HAP-1 (cell line): Measurements from ENCODE around the gene SLC2A5.
"Not testable (repeated sequence)": the region's sequence is repeated elsewhere in the genome, so short reads cannot be mapped to it uniquely, and the experiment has no call there.

Experiments used
- DNase-seq, 2 experiments: peaks; one replicate each; pipeline ENCODE4 v3.0.0-alpha.2; 2016 to 2020; ENCODE audit warnings: low spot score in 2 of 2
- H3K27me3 ChIP-seq: fragments of 250-450 bp; sonication (Bioruptor Pico); 2 replicates; pipeline ENCODE4 v1.5.1; 2020; ENCODE audit warnings: low read depth, mild to moderate bottlenecking, moderate library complexity
- H3K36me3 ChIP-seq: fragments of 250-450 bp; sonication (Bioruptor Pico); replicated peaks from 2 replicates; pipeline ENCODE4 v1.5.1; 2020; ENCODE audit warnings: mild to moderate bottlenecking
- H3K4me1 ChIP-seq: fragments of 250-450 bp; sonication (Bioruptor Pico); 2 replicates; pipeline ENCODE4 v1.5.1; 2020; ENCODE audit warnings: mild to moderate bottlenecking
- H3K4me3 ChIP-seq: fragments of 250-450 bp; sonication (Bioruptor Pico); 2 replicates; pipeline ENCODE4 v1.5.1; 2020; ENCODE audit warnings: mild to moderate bottlenecking, moderate library complexity
- H3K9me3 ChIP-seq: fragments of 250-450 bp; sonication (Bioruptor Pico); 2 replicates; pipeline ENCODE4 v1.5.1; 2020; ENCODE audit warnings: mild to moderate bottlenecking, moderate library complexity
- in situ Hi-C: fragments of 300-500 bp; cut with MboI; formaldehyde crosslinking; loops from 3 replicates; pipeline ENCODE4 v1.14.3; 2020; ENCODE audit warnings: low sequenced_read_pairs, inconsistent platforms, mixed read lengths

Gene SLC2A5

GRCh38 chr1:9009438-9010370 is 59.7 kb downstream of the SLC2A5 start:
- H3K4me3 ChIP-seq = no peak overlapping the region
- H3K27me3 ChIP-seq = no peaks in the 10 kb centered on the region
- DNase-seq = peak in 1 of 2 experiments; percentile 71
- no peaks in the 10 kb centered on the region for H3K36me3 ChIP-seq
- no peaks in the 10 kb centered on the region for H3K9me3 ChIP-seq
- H3K4me1 ChIP-seq = peaks cover 5% of the 10 kb centered on the region; the same call in 1 of the 2 replicates
- in situ Hi-C loops = loop anchor here (5.0 kb wide), 1 partner anchor 98 kb away; no protein-coding TSS in a partner anchor

GRCh38 chr1:9008236-9008635 is 61.2 kb downstream of the SLC2A5 start:
- Histone ChIP-seq H3K36me3 (no peaks in the 10 kb centered on the region), H3K4me1 (peaks cover 6% of the 10 kb centered on the region; the same call in 1 of the 2 replicates), H3K27me3 (no peaks in the 10 kb centered on the region), H3K9me3 (no peaks in the 10 kb centered on the region), H3K4me3 (no peak overlapping the region)
- in situ Hi-C loops = loop anchor here (5.0 kb wide), 1 partner anchor 99 kb away; no protein-coding TSS in a partner anchor
- DNase-seq = no peak

GRCh38 chr1:9006956-9007615 is 62.3 kb downstream of the SLC2A5 start:
- Histone ChIP-seq H3K4me3 (no peak overlapping the region), H3K9me3 (no peaks in the 10 kb centered on the region), H3K27me3 (no peaks in the 10 kb centered on the region), H3K36me3 (no peaks in the 10 kb centered on the region), H3K4me1 (peaks cover 6% of the 10 kb centered on the region; the same call in 1 of the 2 replicates)
- no peak for DNase-seq
- in situ Hi-C loops = loop anchor here (5.0 kb wide), 1 partner anchor 100 kb away; no protein-coding TSS in a partner anchor

DNA sequence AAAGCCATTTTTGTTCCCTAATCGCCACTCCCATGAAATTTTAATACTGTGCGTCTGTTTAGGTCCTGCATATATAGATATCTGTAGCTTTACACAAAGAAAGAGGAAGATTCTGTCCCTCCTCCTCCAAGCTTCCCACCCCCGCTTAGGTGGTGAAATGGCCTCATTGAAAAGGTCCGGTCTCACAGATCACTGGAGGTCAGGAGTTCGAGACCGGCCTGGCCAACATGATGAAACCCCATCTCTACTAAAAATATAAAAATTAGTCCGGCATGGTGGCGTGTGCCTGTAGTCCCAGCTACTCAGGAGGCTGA is 64.1 kb downstream of the SLC2A5 start:
- in situ Hi-C loops = loop anchor here (5.0 kb wide), 1 partner anchor 102 kb away; no protein-coding TSS in a partner anchor
- H3K4me1 ChIP-seq = peaks cover 6% of the 10 kb centered on the region; the same call in 1 of the 2 replicates
- DNase-seq = no peak

DNA sequence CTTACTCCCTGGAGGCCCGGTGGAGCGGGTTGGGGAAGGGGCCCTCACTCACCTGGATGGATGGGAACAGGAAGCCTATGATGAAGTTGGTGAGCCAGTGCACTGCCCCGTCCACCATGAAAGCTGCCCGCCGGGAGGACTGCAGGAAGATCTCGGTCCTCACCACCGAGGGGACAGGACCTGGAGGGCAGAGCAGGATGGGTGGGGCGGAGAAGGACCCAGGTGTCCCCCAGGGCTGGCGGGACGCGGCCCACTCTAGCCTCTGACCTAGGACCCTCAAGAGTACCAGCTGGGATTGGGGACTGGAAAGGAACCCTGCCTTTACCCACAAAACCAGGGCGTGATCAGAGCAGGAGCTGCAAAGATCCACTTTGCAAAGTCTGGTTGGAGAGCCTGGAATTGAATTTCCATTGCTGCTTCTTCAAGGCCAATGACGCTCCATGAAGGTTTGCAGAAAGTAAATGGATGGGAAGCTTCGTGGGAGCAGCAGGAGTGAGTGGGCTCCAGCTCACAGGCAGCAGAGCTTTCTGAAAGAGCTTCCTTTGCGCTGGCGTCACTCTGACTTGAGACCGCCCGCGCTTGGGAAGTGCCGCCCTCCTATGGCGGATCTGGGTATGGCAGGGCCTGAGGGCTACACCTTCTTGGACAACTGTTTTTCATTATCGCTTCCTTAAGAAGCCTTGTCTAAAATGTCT is 64.6 kb downstream of the SLC2A5 start:
- H3K4me1 ChIP-seq = peaks cover 6% of the 10 kb centered on the region; the same call in 1 of the 2 replicates
- H3K4me3 ChIP-seq = no peak overlapping the region
- no peaks in the 10 kb centered on the region for H3K9me3 ChIP-seq
- in situ Hi-C loops = loop anchor here (5.0 kb wide), 1 partner anchor 102 kb away; no protein-coding TSS in a partner anchor
- no peaks in the 10 kb centered on the region for H3K36me3 ChIP-seq
- H3K27me3 ChIP-seq = no peaks in the 10 kb centered on the region
- peak; percentile 76 to 92 for DNase-seq

More for the DNA sequence above, 64.1 kb downstream of the SLC2A5 start:
- H3K36me3 ChIP-seq = no peaks in the 10 kb centered on the region
- no peaks in the 10 kb centered on the region for H3K27me3 ChIP-seq
- no peaks in the 10 kb centered on the region for H3K9me3 ChIP-seq
- H3K4me3 ChIP-seq = no peak overlapping the region

DNA sequence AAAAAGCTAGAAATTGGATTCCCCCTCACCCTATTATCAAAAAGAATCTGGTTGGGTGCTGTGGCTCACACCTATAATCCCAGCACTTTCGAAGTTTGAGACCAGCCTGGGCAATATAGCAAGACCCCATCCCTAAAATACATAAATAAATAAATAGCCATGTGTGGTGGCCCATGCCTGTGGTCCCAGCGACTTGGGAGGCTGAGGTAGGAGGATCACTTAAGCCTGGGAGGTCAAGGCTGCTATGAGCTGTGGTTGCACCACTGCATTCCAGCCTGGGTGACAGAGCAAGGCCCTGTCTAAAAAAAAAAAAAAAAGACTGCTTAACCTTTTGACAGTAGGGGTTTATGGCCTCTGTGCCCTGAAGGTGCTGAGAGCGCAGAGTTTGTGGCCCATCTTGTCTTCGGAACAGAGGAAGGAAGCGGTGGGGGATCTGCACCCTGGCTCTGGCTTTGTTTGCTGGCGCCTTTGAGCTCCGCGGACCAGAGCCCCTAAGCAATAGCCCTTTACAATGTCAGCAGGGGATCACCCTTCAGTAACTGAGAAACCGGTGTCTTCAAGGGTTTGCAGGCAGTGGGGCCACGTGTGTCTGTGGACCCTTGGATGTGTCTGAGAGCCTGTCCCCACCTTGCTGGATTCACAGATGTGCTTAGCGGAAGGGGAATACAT is 65.3 kb downstream of the SLC2A5 start:
- Histone ChIP-seq H3K4me1 (peaks cover 6% of the 10 kb centered on the region; the same call in 1 of the 2 replicates), H3K4me3 (no peak overlapping the region), H3K9me3 (no peaks in the 10 kb centered on the region), H3K27me3 (no peaks in the 10 kb centered on the region), H3K36me3 (no peaks in the 10 kb centered on the region)
- DNase-seq = no peak
- in situ Hi-C loops = no loop called here

DNA sequence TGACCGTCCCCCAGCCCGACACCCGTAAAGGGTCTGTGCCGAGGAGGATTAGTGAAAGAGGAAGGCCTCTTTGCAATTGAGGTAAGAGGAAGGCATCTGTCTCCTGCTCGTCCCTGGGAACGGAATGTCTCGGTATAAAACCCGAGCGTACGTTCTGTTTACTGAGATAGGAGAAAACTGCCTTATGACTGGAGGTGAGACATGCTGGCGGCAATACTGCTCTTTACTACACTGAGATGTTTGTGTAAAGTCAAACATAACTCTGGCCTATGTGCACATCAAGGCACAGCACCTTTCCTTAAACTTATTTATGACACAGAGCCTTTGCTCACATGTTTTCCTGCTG is 67.2 kb downstream of the SLC2A5 start:
- in situ Hi-C loops, DNase-seq: not testable (repeated sequence)

DNA sequence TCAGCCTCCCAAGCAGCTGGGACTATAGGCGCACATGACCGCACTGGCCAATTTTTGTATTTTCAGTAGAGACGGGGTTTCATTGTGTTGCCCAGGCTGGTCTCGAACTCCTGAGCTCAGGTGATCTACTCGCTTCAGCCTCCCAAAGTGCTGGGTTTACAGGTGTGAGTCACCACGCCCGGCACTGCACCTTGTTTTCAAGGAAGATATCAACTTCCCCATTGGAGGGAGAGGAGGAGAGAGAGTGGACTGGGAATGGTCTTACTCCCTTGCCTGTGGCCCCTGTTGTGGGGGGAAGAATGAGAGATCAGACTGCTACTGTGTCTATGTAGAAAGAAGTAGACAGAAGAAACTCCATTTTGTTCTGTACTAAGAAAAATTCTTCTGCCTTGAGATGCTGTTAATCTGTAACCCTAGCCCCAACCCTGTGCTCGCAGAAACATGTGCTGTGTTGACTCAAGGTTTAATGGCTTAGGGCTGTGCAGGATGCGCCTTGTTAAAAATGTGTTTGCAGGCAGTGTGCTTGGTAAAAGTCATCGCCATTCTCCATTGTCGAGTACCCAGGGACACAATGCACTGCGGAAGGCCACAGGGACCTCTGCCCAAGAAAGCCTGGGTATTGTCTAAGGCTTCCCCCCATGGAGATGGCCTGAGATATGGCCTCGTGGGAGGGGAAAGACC is 67.8 kb downstream of the SLC2A5 start:
- in situ Hi-C loops, H3K36me3 ChIP-seq, H3K4me3 ChIP-seq, H3K9me3 ChIP-seq, H3K27me3 ChIP-seq, DNase-seq, H3K4me1 ChIP-seq: not testable (repeated sequence)

More for the DNA sequence above, 67.2 kb downstream of the SLC2A5 start:
- H3K9me3 ChIP-seq, H3K36me3 ChIP-seq, H3K4me3 ChIP-seq, H3K4me1 ChIP-seq, H3K27me3 ChIP-seq: not testable (repeated sequence)

DNA sequence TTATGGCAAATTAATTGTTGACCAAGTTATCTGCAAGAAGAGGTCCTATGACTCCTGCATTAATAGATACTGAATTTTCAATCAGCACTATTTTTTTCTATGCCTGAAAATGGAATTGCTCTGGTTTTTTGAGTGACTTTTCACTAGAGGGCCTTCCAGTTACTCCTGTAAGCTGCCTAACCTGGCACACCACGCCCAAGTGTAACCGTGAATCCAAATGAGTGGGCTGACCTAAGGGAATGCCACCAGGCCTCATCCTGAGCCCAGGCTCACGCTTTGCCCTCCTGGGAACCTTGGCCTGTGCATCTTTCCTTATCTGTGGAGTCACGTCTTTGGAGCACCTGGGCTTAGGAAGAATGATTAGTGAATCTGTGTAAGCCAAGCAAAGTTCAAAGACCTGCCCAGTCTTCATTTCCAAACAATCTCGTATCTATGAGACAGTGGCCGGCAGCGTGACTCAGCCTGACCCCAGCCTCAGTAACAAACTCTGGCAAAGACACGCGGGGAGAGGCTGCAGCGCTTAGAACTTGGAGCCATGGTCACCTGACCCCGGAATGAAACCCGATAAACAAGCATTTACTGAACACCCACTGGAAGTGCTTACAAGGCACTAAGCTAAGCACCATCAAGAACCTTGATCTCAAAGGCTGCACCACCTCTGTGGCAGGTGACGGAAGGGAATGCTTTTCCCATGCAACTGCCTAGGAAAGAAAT is 75.3 kb downstream of the SLC2A5 start:
- DNase-seq, H3K4me1 ChIP-seq, H3K27me3 ChIP-seq, H3K4me3 ChIP-seq, in situ Hi-C loops, H3K9me3 ChIP-seq, H3K36me3 ChIP-seq: not testable (repeated sequence)

GRCh38 chr1:8992936-8993687 is 76.3 kb downstream of the SLC2A5 start:
- no peak for DNase-seq
- in situ Hi-C loops = no loop called here
- Histone ChIP-seq H3K27me3 (no peaks in the 10 kb centered on the region), H3K4me3 (no peak overlapping the region), H3K4me1 (no peaks in the 10 kb centered on the region), H3K9me3 (no peaks in the 10 kb centered on the region), H3K36me3 (no peaks in the 10 kb centered on the region)

DNA sequence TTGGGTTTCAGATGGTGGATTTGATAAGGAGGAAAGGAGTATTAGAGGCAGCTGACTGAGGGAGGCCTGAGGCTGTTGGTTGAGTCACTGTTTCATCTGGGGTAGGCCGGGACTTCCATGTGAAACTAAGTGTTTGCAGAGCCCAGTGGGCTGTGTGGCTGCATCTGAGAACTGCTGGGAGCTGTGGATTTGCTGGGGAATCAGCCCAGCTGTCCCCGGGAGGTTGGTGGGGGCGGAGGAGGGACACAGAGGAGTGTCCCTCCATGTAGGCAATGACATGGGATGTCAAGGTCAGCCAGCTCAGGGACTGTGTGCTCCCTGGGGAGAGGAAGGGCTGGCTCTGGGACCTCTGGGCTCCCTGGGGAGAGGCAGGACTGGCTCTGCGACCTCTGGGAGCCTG is 79.6 kb downstream of the SLC2A5 start:
- Histone ChIP-seq H3K4me3 (no peak overlapping the region), H3K27me3 (no peaks in the 10 kb centered on the region), H3K36me3 (no peaks in the 10 kb centered on the region), H3K9me3 (no peaks in the 10 kb centered on the region), H3K4me1 (no peaks in the 10 kb centered on the region)
- in situ Hi-C loops = loop anchor here (5.0 kb wide), 1 partner anchor 73 kb away; no protein-coding TSS in a partner anchor
- no peak for DNase-seq

DNA sequence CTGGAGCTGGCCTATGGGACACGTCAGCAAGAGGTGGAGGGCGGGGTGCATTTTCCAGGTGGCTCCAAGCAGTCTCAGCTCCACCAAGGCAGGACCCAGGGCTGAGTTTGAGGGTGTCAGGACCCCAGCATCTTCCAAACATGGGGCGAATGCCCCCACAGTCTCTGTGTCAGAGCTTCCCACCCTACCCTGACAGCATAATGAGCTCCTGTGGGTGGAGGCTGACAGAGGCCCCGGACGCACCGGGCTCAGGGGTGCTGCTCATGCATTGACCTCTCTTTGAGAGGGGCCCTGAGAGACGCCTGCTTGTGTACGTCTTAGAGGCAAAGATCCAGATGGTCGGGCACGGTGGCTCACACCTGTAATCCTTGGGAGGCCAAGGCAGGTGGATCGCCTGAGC is 80.4 kb downstream of the SLC2A5 start:
- no peaks in the 10 kb centered on the region for H3K4me1 ChIP-seq
- no peak overlapping the region for H3K4me3 ChIP-seq

More for the DNA sequence above, 80.4 kb downstream of the SLC2A5 start:
- in situ Hi-C loops = loop anchor here (5.0 kb wide), 1 partner anchor 72 kb away; no protein-coding TSS in a partner anchor
- no peaks in the 10 kb centered on the region for H3K27me3 ChIP-seq
- H3K36me3 ChIP-seq = no peaks in the 10 kb centered on the region
- no peaks in the 10 kb centered on the region for H3K9me3 ChIP-seq
- DNase-seq = no peak
